Lower leg skin (tissue), 4 donors: ENCODE results near the gene TRIM67. TPM values are rescaled to one million over a fixed set of nuclear protein-coding genes. Genes with fewer than 3 reads are reported as not detected.
"Not testable (repeated sequence)": the region's sequence is repeated elsewhere in the genome, so short reads cannot be mapped to it uniquely, and the experiment has no call there.

Experiments used
- DNase-seq, 2 donors: peaks; one replicate each; pipeline ENCODE4 v3.0.0-alpha.2; 2019; ENCODE audit warnings: low spot score in 2 of 2
- H3K4me3 ChIP-seq: fragments of 200-600 bp; sonication (generic); 2 replicates; pipeline ENCODE4 v1.5.1; 2017; ENCODE audit warnings: mild to moderate bottlenecking, low read depth; ENCODE audit not compliant: poor library complexity, severe bottlenecking
- CTCF ChIP-seq, 3 donors: fragments of 450-650 bp; IDR thresholded peaks; one replicate each; pipeline ENCODE4 v1.5.1; 2016; ENCODE audit warnings: antibody characterized with exemption in 3 of 3, mild to moderate bottlenecking in 3 of 3, moderate library complexity in 2 of 3
- POLR2A ChIP-seq, 2 donors: fragments of 450-650 bp; IDR thresholded peaks; one replicate each; pipeline ENCODE4 v1.6.1; 2016 to 2017; ENCODE audit warnings: antibody characterized with exemption in 2 of 2, mild to moderate bottlenecking in 1 of 2, moderate library complexity in 1 of 2
- WGBS, 2 donors: methylation state at CpG; one replicate each; pipeline ENCODE4 v1.1.5; 2018; 5-methylcytosine and 5-hydroxymethylcytosine counted together
- intact Hi-C: fragments of 100-400 bp; cut with DNase I; formaldehyde crosslinking; loops from one replicate; pipeline ENCODE4 v1.15.0; 2023; ENCODE audit warnings: low total_unique reads
- total RNA-seq, 4 donors: library from RNA; depleted of rRNA; stranded (reverse); fragments of >200 nt; gene quantifications; one replicate each; pipeline ENCODE4 v1.1.0, GENCODE V29; 2016

TRIM67 gene
- total RNA-seq, 4 donors from 2014 or later: 0.03 to 0.29 TPM; not detected in 2

- no peak overlapping the region for H3K4me3 ChIP-seq
- intact Hi-C loops: no loop called here
- no peak for DNase-seq
- TF ChIP-seq CTCF (IDR thresholded peaks at IDR 0.05) (no peak), POLR2A (IDR thresholded peaks at IDR 0.05) (no peak)
- WGBS, 2 donors: 80 to 83% methylated on average over 1 of the region's 1 CpG
Observed at GRCh38 chr1:231155808-231156207, 6.0 kb upstream of the TRIM67 start.

- TF ChIP-seq CTCF (IDR thresholded peaks at IDR 0.05) (no peak), POLR2A (IDR thresholded peaks at IDR 0.05) (no peak)
- no peak overlapping the region for H3K4me3 ChIP-seq
- DNase-seq: no peak
- WGBS, 2 donors: 30 to 35% methylated on average over 1 of the region's 1 CpG
- intact Hi-C loops: no loop called here
Observed at GRCh38 chr1:231157311-231157710, 4.5 kb upstream of the TRIM67 start.

GRCh38 chr1:231158141-231158540 lies 3.7 kb upstream of the TRIM67 start:
- H3K4me3 ChIP-seq, intact Hi-C loops, DNase-seq: not testable (repeated sequence)
- WGBS, 2 donors: 73 to 78% methylated on average over 7 of the region's 7 CpGs

GRCh38 chr1:231159202-231159962 lies 2.5 kb upstream of the TRIM67 start:
- TF ChIP-seq POLR2A (IDR thresholded peaks at IDR 0.05): no peak
- TF ChIP-seq CTCF (IDR thresholded peaks at IDR 0.05): no peak
- intact Hi-C loops: no loop called here
- no peak for DNase-seq
- 70 to 80% methylated on average over 6 of the region's 6 CpGs for WGBS, 2 donors
- H3K4me3 ChIP-seq: no peak overlapping the region

- TF ChIP-seq POLR2A (IDR thresholded peaks at IDR 0.05) (no peak), CTCF (IDR thresholded peaks at IDR 0.05) (no peak)
- H3K4me3 ChIP-seq: no peak overlapping the region
- WGBS, 2 donors: 68 to 75% methylated on average over 15 of the region's 15 CpGs
- DNase-seq: no peak
- intact Hi-C loops: no loop called here
Observed at GRCh38 chr1:231159963-231160761, 1.7 kb upstream of the TRIM67 start.

- no peak for DNase-seq
- no peak for TF ChIP-seq POLR2A (IDR thresholded peaks at IDR 0.05)
- TF ChIP-seq CTCF (IDR thresholded peaks at IDR 0.05): no peak
- WGBS, 2 donors: 5 to 6% methylated on average over 43 to 51 of the region's 51 CpGs
- H3K4me3 ChIP-seq: no peak overlapping the region
- intact Hi-C loops: no loop called here
Observed at GRCh38 chr1:231160895-231161666, 777 bp upstream of the TRIM67 start.
